Stimulated activated CD4-positive, alpha-beta T cell treated with anti-CD3 and anti-CD28 coated beads, Interleukin-12 subunit alpha, Interleukin-12 subunit beta, amount 100 ng/mL, for 24 hours (primary cell): Measurements from ENCODE around the gene KRTCAP2.
"Not testable (repeated sequence)": the region's sequence is repeated elsewhere in the genome, so short reads cannot be mapped to it uniquely, and the experiment has no call there.

Experiments
- DNase-seq, 2 experiments: peaks; one replicate each; pipeline ENCODE4 v3.0.0-alpha.2; 2020; ENCODE audit warnings: low read depth in 2 of 2

The KRTCAP2 gene

DNA sequence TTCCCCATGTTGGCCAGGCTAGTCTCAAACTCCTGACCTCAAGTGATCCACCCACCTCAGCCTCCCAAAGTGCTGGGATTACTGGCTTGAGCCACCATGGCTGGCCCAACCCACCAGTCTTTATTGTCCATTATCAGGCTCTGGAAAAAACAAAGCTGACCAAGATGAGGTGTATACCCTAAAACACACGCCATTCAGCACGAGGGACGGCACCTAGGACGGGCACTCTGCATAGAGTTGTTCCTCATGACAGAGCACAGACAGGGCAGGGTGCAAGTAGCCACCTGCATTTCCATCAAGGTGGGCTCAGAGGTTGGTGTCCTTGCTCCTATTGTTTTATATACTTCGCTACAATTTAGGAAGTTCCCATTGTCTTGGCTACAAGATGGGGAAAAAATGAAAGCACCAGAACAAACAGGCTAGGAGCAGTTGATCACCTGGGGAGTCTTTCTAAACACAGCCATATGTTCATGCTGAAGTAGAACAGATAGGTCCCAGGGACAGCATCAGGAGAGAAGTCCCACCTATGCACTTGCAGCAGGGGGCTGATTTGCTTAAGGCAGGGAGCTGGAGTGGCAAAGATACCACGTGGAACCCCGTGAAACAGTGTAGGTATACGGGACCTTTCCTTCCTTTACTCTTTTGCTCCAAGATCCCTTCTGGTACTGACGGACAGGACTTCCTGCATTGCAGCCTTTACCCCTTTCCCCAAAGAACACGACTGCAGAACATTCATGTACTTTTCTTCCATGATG is 4.5 kb downstream of the KRTCAP2 start:
- no peak for DNase-seq

DNA sequence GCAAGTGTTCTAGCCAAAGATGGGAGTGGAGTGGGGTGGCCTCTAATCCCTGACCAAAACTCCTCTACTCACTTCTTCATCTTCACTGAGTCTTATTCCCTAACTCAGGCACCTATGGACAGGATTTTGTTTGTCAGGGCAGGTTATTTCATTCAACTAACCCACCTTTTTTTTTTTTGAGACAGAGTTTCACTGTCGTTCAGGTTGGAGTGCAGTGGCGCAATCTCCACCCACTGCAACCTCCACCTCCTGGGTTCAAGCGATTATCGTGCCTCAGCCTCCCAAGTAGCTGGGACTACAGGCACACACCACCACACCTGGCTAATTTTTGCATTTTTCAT is 5.0 kb downstream of the KRTCAP2 start:
- DNase-seq: not testable (repeated sequence)

DNA sequence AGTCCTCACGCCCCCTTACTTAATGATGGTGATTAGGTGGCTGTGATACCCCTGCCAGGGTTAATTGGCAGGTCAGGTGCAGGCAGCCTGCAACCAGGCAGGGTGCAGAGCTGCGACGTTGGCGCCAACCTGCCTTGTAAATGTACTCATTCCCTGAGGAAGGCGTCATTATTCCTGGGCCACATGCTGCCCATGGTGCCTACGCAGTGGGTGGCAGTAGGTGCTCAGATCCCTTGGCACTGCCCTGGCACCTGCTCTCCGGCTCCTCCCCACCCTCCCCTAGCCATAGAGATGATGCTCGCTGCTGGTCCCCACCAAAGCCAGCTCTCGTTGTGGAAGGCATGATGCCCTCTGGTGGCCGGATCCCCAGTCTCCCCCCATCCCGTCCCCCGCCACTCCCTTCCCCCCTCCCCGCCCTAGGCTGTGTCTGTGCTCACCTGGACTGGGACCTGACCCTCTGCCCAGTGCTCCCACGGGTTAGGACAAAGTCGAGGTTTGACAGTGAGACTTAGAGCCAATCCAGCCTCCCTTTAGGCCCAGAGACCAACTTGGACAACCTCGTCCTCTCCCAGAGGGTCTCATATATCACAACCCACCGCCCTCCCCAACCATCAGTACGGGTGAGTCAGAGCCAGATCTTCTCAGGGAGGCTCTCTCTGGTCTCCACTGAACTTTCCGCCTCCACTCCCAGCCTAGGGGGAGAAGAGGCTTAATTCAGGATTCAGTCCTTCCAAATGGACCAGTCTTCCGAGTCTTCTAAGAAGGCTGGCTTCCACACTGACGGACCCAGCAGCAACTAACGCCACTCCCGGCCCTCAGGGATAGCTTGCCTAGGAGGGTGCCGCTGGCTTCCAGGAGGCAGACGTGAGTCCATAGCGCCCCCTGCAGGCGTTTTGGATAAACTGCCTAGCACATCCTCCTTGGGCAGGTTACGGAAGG is 5.7 kb downstream of the KRTCAP2 start:
- peak; percentile 67 to 87 for DNase-seq

DNA sequence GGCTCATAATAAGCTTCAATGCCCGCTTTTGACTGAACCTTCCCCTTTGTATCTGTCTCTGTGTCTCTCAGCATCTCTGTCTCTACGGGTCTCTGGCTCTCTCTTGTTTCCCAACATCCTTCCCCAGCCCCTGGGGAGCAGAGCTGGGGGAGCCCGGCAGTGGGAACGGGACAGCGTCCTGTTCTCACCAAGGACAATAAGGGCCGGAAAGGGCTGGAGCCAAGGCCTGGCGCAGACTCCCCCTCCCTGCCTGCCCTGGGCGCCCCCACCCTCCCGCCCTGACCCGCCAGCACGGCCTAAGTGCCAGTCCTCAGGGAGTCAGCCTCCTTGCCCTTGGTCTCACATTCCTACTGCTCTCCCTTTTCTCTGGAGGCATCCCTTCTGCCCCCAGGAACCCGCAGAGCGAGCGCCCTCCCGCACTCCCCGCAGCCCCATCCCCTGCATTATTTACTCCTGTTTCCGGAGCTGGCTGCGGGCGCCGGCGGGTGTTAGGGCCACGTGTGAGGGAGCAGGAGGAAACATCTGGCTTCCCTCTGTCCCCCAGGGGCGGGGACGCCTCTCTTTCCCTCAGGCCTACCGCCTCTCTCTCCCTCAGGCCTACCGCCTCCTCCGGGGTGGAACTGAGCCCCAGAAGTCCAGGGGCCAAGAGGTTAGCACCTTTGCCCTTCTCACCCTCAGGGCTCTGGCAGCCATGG is 6.5 kb downstream of the KRTCAP2 start:
- DNase-seq: no peak

DNA sequence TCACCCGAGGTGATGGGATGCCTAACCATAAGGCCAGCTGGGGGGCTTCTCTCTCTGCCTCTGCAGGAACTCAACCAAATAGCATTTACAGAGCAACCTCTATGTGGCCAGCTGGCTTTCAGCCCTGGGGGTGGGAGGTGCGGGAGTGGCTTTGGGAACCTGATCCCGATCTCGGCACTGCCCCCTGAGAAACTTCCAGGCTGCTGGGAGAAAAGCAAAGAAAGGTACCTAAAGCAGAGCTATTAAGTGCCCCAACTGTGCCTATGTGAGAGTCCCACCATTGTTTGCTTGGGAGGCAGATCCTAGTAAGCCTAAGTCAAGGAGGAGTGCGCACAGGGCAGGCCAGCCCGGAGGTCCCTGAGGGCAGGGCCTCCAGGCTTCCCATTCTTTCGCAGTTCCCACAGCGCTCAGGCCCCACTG is 7.0 kb downstream of the KRTCAP2 start:
- DNase-seq: no peak

DNA sequence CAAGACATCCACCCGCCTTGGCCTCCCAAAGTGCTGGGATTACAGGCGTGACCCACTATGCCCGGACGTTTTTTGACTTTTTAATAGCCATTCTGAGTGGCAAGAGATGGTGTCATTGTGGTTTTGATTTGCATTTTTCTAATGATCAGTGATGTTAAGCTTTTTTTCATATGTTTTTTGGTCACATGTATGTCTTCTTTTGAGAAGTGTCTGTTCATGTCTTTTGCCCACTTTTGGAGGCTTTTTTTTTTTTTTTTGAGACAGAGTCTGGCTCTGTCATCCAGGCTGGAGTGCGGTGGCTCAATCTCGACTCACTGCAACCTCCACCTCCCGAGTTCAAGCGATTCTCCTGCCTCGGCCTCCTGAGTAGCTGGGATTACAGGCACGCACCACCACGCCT is 8.5 kb downstream of the KRTCAP2 start:
- not testable (repeated sequence) for DNase-seq

DNA sequence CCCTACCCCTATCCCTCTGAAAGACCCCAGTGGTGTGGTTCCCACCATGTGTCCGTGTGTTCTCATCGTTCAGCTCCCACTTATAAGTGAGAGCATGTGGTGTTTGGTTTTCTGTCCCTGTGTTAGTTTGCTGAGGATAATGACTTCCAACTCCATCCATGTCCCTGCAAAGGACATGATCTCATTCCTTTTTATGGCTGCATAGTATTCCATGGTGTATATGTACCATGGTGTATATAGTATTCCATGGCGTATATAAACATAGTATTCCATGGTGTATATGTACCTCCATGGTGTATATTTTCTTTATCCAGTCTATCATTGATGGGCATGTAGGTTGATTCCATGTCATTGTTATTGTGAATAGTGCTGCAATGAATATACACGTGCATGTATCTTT is 9.3 kb downstream of the KRTCAP2 start:
- DNase-seq: not testable (repeated sequence)

DNA sequence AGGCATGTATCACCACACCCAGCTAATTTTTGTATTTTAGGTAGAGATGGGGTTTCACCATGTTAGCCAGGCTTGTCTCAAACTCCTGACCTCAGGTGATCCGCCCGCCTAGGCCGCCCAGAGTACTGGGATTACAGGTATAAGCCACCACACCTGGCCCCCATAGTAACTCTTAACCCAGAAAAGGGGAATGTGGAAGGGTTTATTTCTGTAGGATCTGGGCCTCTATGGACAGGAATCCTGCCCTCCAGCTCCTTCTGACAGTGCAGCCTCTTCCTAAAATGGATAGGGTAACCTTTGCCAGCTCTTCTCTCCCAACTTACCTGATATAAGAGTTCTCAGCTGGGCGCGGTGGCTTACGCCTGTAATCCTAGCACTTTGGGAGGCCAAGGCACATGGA is 10.5 kb downstream of the KRTCAP2 start:
- not testable (repeated sequence) for DNase-seq

DNA sequence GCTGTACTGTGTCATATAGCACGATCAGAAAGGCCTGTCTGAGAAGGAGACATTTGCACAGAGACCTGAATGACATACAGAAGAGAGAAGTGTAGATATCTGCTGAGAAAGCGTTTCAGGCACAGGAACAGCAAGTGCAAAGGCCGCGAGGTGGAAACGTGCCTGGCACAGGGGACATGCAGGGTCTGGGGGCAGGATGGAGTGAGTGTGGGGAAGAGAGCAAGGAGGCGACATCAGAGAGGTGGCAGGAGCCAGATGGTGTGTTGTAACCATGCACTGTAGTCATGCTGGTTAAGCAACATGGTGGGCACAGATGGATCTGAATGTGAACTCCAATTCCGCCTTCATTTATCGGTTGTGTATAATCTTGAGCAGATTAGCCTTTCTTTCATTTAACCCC is 13.0 kb downstream of the KRTCAP2 start:
- DNase-seq: no peak

DNA sequence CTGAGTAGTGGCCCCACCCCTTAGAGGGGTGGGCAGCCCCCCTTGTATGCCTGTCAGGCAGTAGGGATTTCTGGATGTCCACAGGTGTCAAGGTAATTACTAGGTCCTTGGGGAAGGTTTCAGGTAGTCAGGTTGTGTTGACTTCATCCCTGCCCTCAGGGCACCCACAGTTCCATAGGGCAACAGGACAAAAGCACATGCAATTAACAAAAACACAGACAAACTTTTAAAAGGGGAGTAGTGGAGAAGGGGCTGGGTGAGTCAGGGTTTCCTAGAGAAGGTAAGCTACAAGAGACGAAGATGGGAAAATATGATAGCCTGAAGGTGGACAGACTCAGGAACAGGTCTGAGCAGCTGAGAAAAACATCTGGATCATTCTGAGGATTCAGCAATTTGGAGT is 14.1 kb downstream of the KRTCAP2 start:
- DNase-seq: no peak

DNA sequence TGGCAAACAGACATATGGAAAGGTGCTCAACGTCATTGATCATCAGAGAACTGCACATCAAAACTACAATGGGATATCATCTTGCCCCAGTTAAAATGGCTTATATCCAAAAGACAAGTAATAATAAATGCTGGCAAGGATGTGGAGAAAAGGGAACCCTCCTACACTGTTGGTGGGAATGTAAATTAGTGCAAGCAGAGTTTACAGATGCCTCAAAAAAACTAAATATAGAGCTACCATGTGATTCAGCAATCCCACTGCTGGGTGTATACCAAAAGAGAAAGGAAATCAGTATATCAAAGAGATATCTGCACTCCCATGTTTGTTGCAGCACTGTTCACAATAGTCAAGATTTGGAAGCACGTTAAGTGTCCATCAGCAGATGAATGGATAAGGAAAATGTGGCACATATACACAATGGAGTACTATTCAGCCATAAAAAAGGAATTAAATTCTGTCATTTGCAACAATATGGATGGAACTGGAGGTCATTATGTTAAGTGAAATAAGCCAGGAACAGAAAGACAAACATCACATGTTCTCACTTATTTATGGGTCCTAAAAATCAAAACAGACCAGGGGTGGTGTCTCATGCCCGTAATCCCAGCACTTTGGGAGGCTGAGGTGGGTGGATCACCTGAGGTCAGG is 17.0 kb downstream of the KRTCAP2 start:
- DNase-seq: not testable (repeated sequence)

DNA sequence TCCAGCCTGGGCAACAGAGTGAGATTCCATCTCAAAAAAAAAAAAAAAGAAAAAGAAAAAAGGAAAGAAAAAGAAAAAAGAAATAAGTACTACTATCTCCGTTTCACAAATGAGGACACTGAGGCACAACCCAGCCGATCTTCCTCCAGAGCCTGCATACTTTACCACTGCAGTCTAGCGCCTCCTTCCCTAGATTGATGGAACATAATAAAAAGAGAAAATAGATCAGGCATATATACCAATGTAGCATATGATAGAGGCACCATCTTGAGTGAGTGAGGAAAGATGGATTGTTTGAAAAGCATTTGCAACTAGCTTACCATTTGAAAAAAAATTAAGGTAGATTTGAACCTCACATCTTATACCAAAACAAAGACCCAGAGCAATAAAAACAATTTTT is 27.6 kb downstream of the KRTCAP2 start:
- DNase-seq: no peak

DNA sequence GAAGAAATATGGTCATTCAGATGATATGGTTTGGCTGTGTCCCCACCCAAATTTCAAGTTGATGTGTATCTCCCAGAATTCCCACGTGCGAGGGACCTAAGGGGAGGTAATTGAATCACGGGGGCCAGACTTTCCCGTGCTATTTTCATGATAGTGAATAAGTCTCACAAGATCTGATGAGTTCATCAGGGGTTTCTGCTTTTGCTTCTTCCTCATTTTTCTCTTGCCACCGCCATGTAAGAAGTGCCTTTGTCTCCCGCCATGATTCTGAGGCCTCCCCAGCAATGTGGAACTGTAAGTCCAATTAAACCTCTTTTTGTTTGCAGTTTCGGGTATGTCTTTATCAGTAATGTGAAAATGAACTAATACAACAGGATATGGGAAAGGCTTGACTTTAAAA is 31.4 kb downstream of the KRTCAP2 start:
- DNase-seq: no peak

DNA sequence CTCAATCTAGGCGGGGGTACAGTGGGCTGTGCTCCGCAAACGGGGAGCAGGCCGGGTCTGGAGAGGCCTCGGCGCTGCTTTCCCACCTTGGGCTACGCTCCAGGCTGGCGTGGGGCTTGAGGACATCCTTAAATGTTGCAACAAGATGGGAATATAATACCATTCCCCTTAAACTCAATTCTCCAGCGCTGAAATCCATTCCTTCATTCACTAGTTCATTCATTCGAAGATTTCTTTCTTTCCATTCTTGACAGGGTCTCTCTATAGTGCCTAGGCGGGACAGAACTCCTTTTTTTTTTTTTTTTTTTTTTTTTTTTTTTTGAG is 32.5 kb downstream of the KRTCAP2 start:
- no peak for DNase-seq

DNA sequence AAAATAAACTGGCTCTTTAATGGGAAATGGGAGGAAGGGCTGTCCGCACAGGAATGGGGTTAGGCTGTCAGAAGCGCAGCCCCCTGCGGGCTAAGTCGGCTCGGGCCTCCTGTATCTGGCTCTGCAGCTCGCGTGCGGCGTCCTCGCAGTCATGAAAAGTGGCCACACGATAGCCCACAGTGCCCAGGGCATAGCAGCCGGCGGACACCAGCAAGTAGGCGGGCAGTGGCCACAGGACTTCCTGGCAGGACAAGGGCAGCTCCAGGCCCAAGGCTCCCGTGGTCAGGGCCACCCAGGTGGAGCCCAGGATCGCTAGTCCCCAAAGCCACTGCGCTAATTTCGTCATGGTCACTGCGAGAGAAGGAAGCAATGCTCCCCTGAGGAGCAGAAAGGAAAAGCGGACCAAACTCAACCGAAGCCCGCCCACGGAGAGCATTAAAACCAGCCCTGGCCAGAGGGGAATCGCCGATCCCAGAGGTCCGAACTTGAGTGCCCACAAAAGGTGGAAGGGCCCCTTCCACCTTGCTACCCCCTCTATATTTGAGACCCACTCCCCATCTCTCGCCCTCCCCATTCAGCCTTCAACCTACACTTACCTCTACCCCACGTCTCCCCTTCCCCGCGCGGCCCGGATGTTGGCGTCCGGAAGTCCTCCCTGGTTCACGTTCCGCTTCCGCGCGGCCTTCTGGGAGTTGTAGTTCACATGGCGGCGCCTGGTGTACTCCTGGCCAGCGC is 33.0 kb downstream of the KRTCAP2 start, which contains the start of gene DPM3:
TSS of gene DPM3 (minus strand) at position 637 of the 735 bp plus-strand sequence. CDS start at position 346, 291 bp downstream.
- DNase-seq: peak; percentile 83 to 90

DNA sequence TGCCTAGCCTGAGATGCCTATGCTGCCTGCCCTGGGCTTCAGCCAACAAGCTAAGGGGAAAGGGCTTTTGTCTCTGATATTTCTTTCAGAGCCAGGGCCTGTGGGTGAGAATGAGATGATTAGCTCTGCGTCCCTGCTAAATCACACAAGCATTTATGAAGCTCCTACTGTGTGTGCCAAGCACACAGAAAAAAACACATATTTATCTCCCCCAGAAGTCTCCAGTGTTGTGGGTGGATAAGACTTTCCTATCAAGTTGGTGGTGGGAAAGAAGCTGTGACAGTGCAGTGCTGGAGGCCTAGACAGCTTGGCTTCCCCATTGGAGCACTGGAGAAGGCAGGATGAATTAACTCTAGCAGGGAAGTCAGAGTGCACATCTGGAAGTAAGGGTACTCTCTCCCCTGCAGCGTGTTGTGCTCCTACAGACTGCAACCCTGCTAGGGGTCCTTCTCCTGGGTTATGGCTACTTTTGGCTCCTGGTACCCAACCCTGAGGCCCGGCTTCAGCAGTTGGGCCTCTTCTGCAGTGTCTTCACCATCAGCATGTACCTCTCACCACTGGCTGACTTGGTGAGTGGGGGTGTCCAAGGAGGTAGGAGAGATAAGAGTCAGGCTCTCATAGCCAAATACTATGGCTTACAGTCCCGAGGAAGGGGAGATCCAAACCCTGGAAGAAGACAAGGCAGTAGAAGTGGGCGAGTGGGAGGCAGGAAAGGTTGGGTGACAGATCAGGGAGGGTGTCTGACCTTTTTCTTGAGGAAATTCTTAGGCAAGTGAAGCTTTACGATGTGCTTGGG is 35.8 kb downstream of the KRTCAP2 start:
- DNase-seq: no peak

DNA sequence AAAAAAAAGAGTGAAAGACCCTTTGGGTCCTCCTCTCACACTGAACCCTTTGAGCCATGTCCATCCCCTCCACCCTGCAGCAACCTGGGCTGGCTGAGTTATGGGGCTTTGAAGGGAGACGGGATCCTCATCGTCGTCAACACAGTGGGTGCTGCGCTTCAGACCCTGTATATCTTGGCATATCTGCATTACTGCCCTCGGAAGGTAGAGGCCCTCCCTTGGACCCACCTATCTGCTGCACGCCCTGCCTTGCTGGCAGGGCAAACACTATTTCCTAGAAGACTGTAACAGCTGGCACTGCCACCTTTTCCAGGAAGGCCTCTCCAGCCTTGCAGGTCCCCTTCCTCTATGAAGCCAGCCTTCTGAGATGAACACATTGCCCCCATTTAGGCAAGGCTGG is 36.4 kb downstream of the KRTCAP2 start:
- DNase-seq: no peak

DNA sequence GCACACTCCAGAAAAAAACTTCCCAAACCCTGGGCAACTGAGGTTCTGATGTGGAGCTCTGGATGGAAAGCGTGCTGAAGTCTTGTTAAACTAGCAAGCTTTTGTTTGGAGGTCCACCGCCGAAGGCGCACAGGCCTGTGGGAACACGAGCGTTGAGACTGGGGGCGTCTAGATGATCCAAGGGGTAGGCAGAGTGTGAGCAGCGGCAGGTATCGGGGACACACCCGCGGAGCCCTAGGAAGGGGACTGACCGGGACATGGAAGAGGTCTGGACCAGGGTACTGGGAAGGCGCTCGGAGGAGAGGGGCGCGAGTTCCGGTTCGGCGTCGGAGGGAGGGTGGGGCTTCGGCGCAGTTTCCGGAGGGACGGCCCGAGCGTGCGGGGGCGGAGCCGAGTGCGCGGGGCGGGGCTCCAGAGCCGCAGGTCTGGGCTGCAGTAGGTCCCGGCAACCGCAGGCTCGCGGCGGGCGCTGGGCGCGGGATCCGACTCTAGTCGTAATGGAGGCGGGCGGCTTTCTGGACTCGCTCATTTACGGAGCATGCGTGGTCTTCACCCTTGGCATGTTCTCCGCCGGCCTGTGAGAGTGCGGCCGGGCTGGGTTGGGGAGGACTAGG is 37.6 kb downstream of the KRTCAP2 start, which contains the start of gene SLC50A1:
TSS of gene SLC50A1 (plus strand) at position 438 of the 614 bp plus-strand sequence. CDS start at position 498, 60 bp downstream.
- peak; percentile 85 to 93 for DNase-seq

DNA sequence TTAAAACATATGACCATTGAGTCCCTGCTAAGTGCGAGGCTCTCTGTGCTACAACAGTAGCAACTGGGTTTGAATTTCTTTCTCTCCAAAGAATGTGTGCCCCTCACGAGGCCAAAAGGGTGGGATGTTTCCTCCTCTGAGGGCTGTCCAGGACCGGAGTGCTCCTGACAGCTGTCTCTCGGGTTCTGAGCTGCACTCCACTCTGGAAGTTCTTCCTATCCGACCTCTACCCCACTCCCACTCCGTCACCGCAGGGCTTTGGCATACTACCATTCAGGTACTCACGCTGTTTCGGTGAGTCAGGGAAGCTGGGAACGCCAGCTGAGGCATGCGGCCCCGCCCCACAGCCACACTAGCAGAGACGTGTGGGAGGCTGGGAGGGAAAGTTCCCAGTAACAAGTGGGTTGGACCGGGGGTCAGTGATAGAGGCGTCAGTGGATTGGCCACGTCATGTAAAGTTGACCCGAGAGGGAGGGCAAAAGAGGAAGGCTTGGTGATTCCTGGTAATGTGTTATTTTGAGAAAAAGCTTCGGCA is 38.2 kb downstream of the KRTCAP2 start:
- peak; percentile 56 to 83 for DNase-seq
